Breast epithelium (tissue), 3 donors: ENCODE measurements around the gene SRSF9.

Source experiments
- CTCF ChIP-seq, 3 donors: fragments of 450-650 bp; IDR thresholded peaks; one replicate each; pipeline ENCODE4 v1.5.1; 2016 to 2017; ENCODE audit warnings: antibody characterized with exemption in 3 of 3, mild to moderate bottlenecking in 3 of 3, moderate library complexity in 3 of 3
- POLR2A ChIP-seq: fragments of 450-650 bp; IDR thresholded peaks from one replicate; pipeline ENCODE4 v1.6.1; 2016; ENCODE audit warnings: antibody characterized with exemption, mild to moderate bottlenecking, moderate library complexity
- POLR2AphosphoS5 ChIP-seq, 3 donors: sonication (generic); formaldehyde crosslinking; IDR thresholded peaks; one replicate each; pipeline ENCODE4 v1.6.1; 2017; ENCODE audit warnings: antibody characterized with exemption in 3 of 3

GRCh38 chr12:120504587-120504986, 35.0 kb upstream of the SRSF9 start:
- TF ChIP-seq CTCF (IDR thresholded peaks at IDR 0.05) (no peak), POLR2AphosphoS5 (IDR thresholded peaks at IDR 0.05) (no peak), POLR2A (no peak)
